GM10248 (cell line): ENCODE measurements around the gene NPPB.

Experiments used
- CTCF ChIA-PET: fragments of 300-600 bp; sonication (Branson Sonifier 250); formaldehyde crosslinking; extraction: SDS; loops from one replicate; lab custom pipeline; 2021; ENCODE audit warnings: antibody characterized with exemption; lab: Yijun Ruan, JAX
- POLR2A ChIA-PET: fragments of 350-650 bp; sonication (Branson Sonifier 250); formaldehyde crosslinking; extraction: SDS; loops from one replicate; lab custom pipeline; 2020; ENCODE audit warnings: antibody characterized with exemption; lab: Yijun Ruan, JAX
- DNase-seq: peaks from one replicate; pipeline ENCODE4 v3.0.0; 2012; ENCODE audit errors: extremely low spot score
- CTCF ChIP-seq: IDR thresholded peaks from 2 replicates; pipeline ENCODE4 v1.5.1; 2012; ENCODE audit warnings: mild to moderate bottlenecking, low read depth; ENCODE audit errors: extremely low read depth, missing control alignments, control extremely low read depth

The NPPB gene

GRCh38 chr1:11822091-11822490 is 36.7 kb downstream of the NPPB start:
- no peak for TF ChIP-seq CTCF
- CTCF ChIA-PET: no interaction called here
- POLR2A ChIA-PET: no interaction called here
- no peak for DNase-seq

GRCh38 chr1:11817192-11817591 is 41.6 kb downstream of the NPPB start:
- TF ChIP-seq CTCF: no peak
- ChIA-PET POLR2A (no interaction called here), CTCF (no interaction called here)
- no peak for DNase-seq

- no peak for DNase-seq
- no peak for TF ChIP-seq CTCF
- CTCF ChIA-PET: no interaction called here
- POLR2A ChIA-PET: no interaction called here
These were observed 45.7 kb downstream of the NPPB start for GRCh38 chr1:11813021-11813420.
